Neural progenitor cell (in vitro differentiated cells): Measurements from ENCODE around the gene MBNL2. TPM values are rescaled to one million over a fixed set of nuclear protein-coding genes. Genes with fewer than 3 reads are reported as not detected.
A peak's percentile ranks its signal among the peaks of the same experiment; 100 is the strongest.

Experiments
- DNase-seq: peaks from one replicate; pipeline ENCODE4 v3.0.0-alpha.2; 2016; ENCODE audit warnings: low spot score
- H2AFZ ChIP-seq: fragments of 200-600 bp; sonication (generic); replicated peaks from 2 replicates; pipeline ENCODE4 v1.6.1; 2016; ENCODE audit warnings: antibody characterized with exemption
- H3F3A ChIP-seq: fragments of 200-600 bp; sonication (generic); 2 replicates; pipeline ENCODE4 v1.6.1; 2016; ENCODE audit warnings: antibody characterized with exemption, low read depth
- H3K27ac ChIP-seq: fragments of 200-600 bp; sonication (generic); 2 replicates; pipeline ENCODE4 v1.5.1; 2016; ENCODE audit warnings: mild to moderate bottlenecking
- H3K27me3 ChIP-seq: fragments of 200-600 bp; sonication (generic); 2 replicates; pipeline ENCODE4 v1.6.1; 2016; ENCODE audit warnings: mild to moderate bottlenecking, moderate library complexity
- H3K36me3 ChIP-seq: fragments of 200-600 bp; sonication (generic); 2 replicates; pipeline ENCODE4 v1.5.1; 2016
- H3K4me1 ChIP-seq: fragments of 200-600 bp; sonication (generic); 2 replicates; pipeline ENCODE4 v1.6.1; 2016; ENCODE audit warnings: mixed run types
- H3K4me2 ChIP-seq: fragments of 200-600 bp; sonication (generic); 2 replicates; pipeline ENCODE4 v1.6.1; 2016
- H3K4me3 ChIP-seq: fragments of 200-600 bp; sonication (generic); 2 replicates; pipeline ENCODE4 v1.5.1; 2016
- H3K79me2 ChIP-seq: fragments of 200-600 bp; sonication (generic); 2 replicates; pipeline ENCODE4 v1.6.1; 2016; ENCODE audit warnings: low read depth
- H3K9ac ChIP-seq: fragments of 200-600 bp; sonication (generic); 2 replicates; pipeline ENCODE4 v1.6.1; 2016
- H3K9me3 ChIP-seq: fragments of 200-600 bp; sonication (generic); 2 replicates; pipeline ENCODE4 v1.5.1; 2016; ENCODE audit warnings: low read depth
- H4K20me1 ChIP-seq: fragments of 200-600 bp; sonication (generic); 2 replicates; pipeline ENCODE4 v1.6.1; 2016; ENCODE audit warnings: low read depth
- H3K27ac Mint-ChIP-seq: 3 replicates; pipeline ENCODE4 v1.8.0; 2021; ENCODE audit warnings: mixed read lengths
- H3K27me3 Mint-ChIP-seq: 2 replicates; pipeline ENCODE4 v1.8.0; 2022; ENCODE audit warnings: low read depth, mild to moderate bottlenecking, inconsistent platforms, moderate library complexity, mixed read lengths; ENCODE audit not compliant: insufficient read depth
- H3K36me3 Mint-ChIP-seq: 3 replicates; pipeline ENCODE4 v1.8.0; 2021; ENCODE audit warnings: mixed read lengths
- H3K4me1 Mint-ChIP-seq: 3 replicates; pipeline ENCODE4 v1.8.0; 2021; ENCODE audit warnings: mixed read lengths
- H3K4me3 Mint-ChIP-seq: 3 replicates; pipeline ENCODE4 v1.8.0; 2021; ENCODE audit warnings: mild to moderate bottlenecking, moderate library complexity, mixed read lengths
- H3K9me3 Mint-ChIP-seq: 3 replicates; pipeline ENCODE4 v1.8.0; 2020; ENCODE audit warnings: mixed read lengths
- EZH2 ChIP-seq: fragments of 200-600 bp; sonication (generic); IDR thresholded peaks from 2 replicates; pipeline ENCODE4 v1.6.1; 2017; ENCODE audit warnings: antibody characterized with exemption, mild to moderate bottlenecking, moderate library complexity
- EZH2phosphoT487 ChIP-seq: fragments of 200-600 bp; sonication (generic); IDR thresholded peaks from 2 replicates; pipeline ENCODE4 v1.6.1; 2017; ENCODE audit warnings: antibody characterized with exemption
- total RNA-seq: library from RNA; depleted of rRNA; stranded (reverse); fragments of >200 nt; gene quantifications from 2 replicates; pipeline ENCODE4 v1.2.3, GENCODE V29; 2015; ENCODE audit warnings: low replicate concordance
- TF ChIP-seq, protein P1 (sequence below): fragments of 200-600 bp; sonication (generic); IDR thresholded peaks from 2 replicates; pipeline ENCODE4 v1.5.1; 2017; ENCODE audit warnings: antibody characterized with exemption, mild to moderate bottlenecking

Gene MBNL2
- total RNA-seq, 1 donor from 2014 or later = 19.6 TPM

GRCh38 chr13:97344265-97345175 is 122.4 kb downstream of the MBNL2 start:
- Histone ChIP-seq H3K79me2 (no peaks in the 10 kb centered on the region), H3K36me3 (no peaks in the 10 kb centered on the region), H3K9me3 (no peaks in the 10 kb centered on the region), H3F3A (no peaks in the 10 kb centered on the region), H2AFZ (no peak overlapping the region), H3K4me3 (no peak overlapping the region), H3K27ac (no peak overlapping the region), H3K27me3 (no peaks in the 10 kb centered on the region), H3K4me1 (no peaks in the 10 kb centered on the region), H3K9ac (no peak overlapping the region), H3K4me2 (no peak overlapping the region), H4K20me1 (no peaks in the 10 kb centered on the region)
- peak; percentile 70 for DNase-seq
- Mint-ChIP-seq H3K4me1 (no peaks in the 10 kb centered on the region), H3K4me3 (no peak overlapping the region), H3K9me3 (no peaks in the 10 kb centered on the region), H3K27ac (no peak overlapping the region), H3K27me3 (no peaks in the 10 kb centered on the region), H3K36me3 (peaks cover 15% of the 10 kb centered on the region)
- TF ChIP-seq, protein P1, sequence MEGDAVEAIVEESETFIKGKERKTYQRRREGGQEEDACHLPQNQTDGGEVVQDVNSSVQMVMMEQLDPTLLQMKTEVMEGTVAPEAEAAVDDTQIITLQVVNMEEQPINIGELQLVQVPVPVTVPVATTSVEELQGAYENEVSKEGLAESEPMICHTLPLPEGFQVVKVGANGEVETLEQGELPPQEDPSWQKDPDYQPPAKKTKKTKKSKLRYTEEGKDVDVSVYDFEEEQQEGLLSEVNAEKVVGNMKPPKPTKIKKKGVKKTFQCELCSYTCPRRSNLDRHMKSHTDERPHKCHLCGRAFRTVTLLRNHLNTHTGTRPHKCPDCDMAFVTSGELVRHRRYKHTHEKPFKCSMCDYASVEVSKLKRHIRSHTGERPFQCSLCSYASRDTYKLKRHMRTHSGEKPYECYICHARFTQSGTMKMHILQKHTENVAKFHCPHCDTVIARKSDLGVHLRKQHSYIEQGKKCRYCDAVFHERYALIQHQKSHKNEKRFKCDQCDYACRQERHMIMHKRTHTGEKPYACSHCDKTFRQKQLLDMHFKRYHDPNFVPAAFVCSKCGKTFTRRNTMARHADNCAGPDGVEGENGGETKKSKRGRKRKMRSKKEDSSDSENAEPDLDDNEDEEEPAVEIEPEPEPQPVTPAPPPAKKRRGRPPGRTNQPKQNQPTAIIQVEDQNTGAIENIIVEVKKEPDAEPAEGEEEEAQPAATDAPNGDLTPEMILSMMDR = peak; percentile 76
- no peak for TF ChIP-seq EZH2

- Histone ChIP-seq H3K27ac (no peak overlapping the region), H3K79me2 (no peaks in the 10 kb centered on the region), H2AFZ (no peak overlapping the region), H3K27me3 (no peaks in the 10 kb centered on the region), H3K4me2 (no peak overlapping the region), H3K9ac (no peak overlapping the region), H3K9me3 (peaks cover 5% of the 10 kb centered on the region), H4K20me1 (no peaks in the 10 kb centered on the region), H3K4me3 (no peak overlapping the region), H3K36me3 (no peaks in the 10 kb centered on the region), H3F3A (no peaks in the 10 kb centered on the region), H3K4me1 (no peaks in the 10 kb centered on the region)
- H3K27ac Mint-ChIP-seq = no peak overlapping the region
- TF ChIP-seq, protein P1 = no peak
- TF ChIP-seq EZH2 = no peak
- TF ChIP-seq EZH2phosphoT487 = no peak
- DNase-seq = no peak
- H3K4me1 Mint-ChIP-seq = no peaks in the 10 kb centered on the region
- H3K36me3 Mint-ChIP-seq = peaks cover 31% of the 10 kb centered on the region
- no peak overlapping the region for H3K4me3 Mint-ChIP-seq
- no peaks in the 10 kb centered on the region for H3K27me3 Mint-ChIP-seq
- H3K9me3 Mint-ChIP-seq = peaks cover 6% of the 10 kb centered on the region
Measured at GRCh38 chr13:97346097-97346496, 124.0 kb downstream of the MBNL2 start.

GRCh38 chr13:97346561-97347254 is 124.6 kb downstream of the MBNL2 start:
- no peak overlapping the region for H3K9ac ChIP-seq
- H3K4me2 ChIP-seq = no peak overlapping the region
- TF ChIP-seq, protein P1 = no peak
- TF ChIP-seq EZH2phosphoT487 (no peak), EZH2 (no peak)
- no peaks in the 10 kb centered on the region for H3K4me1 Mint-ChIP-seq
- no peaks in the 10 kb centered on the region for H3K4me1 ChIP-seq
- H3K79me2 ChIP-seq = no peaks in the 10 kb centered on the region
- no peak for DNase-seq
- no peaks in the 10 kb centered on the region for H3K36me3 ChIP-seq
- H3K27ac ChIP-seq = no peak overlapping the region
- no peaks in the 10 kb centered on the region for H3K27me3 Mint-ChIP-seq
- H3F3A ChIP-seq = no peaks in the 10 kb centered on the region
- H3K9me3 ChIP-seq = peaks cover 7% of the 10 kb centered on the region
- peaks cover 11% of the 10 kb centered on the region for H3K9me3 Mint-ChIP-seq
- H2AFZ ChIP-seq = no peak overlapping the region
- no peak overlapping the region for H3K27ac Mint-ChIP-seq
- no peak overlapping the region for H3K4me3 Mint-ChIP-seq
- no peaks in the 10 kb centered on the region for H4K20me1 ChIP-seq
- H3K4me3 ChIP-seq = no peak overlapping the region
- H3K27me3 ChIP-seq = no peaks in the 10 kb centered on the region
- H3K36me3 Mint-ChIP-seq = peaks cover 36% of the 10 kb centered on the region
